GM21447 (cell line): ENCODE measurements around the gene DNAAF5.
"Not testable (repeated sequence)": the region's sequence is repeated elsewhere in the genome, so short reads cannot be mapped to it uniquely, and the experiment has no call there.

ENCODE experiments used
- ATAC-seq: cut with Tn5 transposase; IDR thresholded peaks from one replicate; pipeline ENCODE4 v1.9.1; 2021; ENCODE audit not compliant: unreplicated experiment

DNAAF5 gene

DNA sequence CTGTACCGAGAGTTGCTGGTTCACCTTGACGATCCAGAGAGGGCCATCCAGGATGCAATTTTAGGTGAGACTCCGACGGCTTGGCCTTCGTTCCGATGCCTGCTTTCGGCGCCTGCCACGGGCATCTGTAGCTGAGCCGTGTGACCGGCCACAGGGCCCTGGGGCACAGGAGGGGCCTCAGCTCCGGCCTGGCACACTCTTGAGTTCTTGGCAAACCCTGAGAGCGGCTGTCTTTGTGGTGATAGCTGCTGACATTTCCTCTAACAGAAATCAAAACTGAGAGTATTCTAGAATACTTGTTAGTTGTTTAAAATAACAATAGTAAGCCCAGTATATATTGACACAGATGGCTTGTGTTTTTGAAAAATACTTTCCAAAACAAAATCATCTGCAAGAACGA, 53.6 kb downstream of the DNAAF5 start:
- ATAC-seq, result no peak

GRCh38 chr7:780516-780915, 54.0 kb downstream of the DNAAF5 start:
- ATAC-seq, result no peak

- no peak for ATAC-seq
Observed at GRCh38 chr7:781186-781849, 54.8 kb downstream of the DNAAF5 start.

DNA sequence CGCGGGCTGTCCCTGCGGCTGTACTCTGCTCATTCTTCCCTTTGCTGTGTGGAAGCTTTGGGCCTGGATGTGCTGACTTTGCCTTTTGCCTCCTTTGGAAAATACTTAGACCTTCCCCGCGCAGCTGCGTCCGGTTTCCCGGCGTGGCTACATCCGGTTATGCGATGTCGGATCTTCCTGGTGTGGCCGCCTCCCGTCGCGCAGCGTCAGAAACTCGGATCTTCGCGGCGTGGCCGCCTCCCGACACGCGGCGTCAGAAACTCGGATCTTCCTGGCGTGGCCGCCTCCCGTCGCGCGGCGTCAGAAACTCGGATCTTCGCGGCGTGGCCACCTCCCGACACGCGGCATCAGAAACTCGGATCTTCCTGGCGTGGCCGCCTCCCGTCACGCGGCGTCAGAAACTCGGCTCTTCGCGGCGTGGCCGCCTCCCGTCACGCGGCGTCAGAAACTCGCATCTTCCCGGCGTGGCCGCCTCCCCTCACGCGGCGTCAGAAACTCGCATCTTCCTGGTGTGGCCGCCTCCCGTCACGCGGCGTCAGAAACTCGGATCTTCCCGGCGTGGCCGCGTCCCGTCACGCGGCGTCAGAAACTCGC, 55.5 kb downstream of the DNAAF5 start:
- no peak for ATAC-seq

DNA sequence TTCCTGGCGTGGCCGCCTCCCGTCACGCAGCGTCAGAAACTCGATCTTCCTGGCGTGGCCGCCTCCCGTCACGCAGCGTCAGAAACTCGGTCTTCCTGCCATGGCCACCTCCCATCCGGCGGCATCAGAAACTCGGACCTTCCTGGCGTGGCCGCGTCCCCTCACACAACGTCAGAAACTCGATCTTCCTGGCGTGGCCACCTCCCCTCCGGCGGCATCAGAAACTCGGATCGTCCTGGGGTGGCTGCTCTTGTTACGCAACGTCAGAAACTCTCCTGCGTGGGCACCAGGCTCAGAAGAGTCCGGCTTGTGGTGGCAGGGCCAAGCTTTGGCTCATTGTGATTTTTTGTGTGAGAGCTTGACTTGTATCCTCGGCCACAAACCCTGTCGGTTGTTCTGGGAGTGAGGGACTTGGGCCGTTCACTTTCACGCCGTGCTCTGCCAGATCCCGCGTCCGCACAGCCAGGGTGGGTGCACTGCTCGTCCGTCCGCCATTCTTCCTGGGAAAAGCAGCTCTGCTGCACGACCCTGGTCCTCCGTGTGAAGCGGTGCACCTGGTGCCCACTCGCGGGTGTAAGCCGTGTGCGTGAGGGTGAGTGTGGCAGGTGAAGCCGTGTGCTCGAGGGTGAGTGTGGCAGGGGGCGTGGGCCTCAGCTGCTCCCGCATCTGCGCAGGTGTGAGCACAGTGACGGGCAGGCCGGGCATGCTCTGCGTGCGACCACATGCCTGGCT, 56.4 kb downstream of the DNAAF5 start:
- ATAC-seq, result no peak

DNA sequence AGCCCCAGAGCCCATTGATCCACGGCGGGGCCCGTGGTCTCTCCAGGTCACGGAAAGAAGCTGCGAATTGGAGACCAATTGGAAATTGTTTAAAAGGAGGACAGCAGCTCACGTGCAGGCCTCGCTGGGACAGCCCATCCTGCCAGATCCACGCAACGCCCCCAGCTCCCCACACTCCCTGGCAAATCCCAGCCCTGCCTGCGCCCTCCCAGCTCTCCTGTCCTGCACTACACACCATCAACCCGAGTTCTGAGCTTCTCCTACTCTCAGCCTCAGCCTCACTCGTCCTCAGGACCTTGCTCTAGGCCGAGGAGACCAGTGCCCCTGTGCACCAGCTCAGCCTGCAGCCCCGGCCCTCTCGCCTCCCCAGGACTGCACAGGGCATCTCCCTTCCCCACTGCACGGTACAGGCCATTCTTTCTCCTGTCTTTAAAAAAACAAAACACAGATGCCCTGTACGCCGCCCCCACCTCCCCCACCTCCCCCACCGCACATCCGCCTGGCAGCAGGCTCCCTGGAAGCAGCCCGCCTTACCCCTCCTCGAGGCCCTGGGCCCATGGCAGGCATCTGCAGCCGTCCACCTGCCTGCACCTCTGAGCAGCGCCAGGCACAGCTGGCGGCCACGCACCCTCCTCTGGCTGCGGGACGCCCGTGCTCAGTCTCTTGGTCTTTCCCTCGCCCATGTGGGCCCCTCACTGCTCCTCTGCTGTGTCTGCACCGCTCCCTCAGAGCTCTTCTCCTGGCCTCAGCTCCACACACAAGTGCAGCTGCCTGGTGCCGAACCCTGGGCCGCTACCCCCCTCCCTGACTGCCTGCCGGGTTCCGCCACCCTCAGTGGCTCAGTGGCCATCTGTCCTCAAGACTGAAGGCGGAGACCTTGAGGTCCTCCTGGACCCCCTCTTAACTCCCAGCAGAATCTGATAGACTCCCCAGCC, 57.3 kb downstream of the DNAAF5 start:
- no peak for ATAC-seq

- no peak for ATAC-seq
Observed at GRCh38 chr7:784971-785370, 58.5 kb downstream of the DNAAF5 start.

- no peak for ATAC-seq
Observed at GRCh38 chr7:785416-785815, 58.9 kb downstream of the DNAAF5 start.

- no peak for ATAC-seq
Observed at GRCh38 chr7:786472-787255, 60.2 kb downstream of the DNAAF5 start.

DNA sequence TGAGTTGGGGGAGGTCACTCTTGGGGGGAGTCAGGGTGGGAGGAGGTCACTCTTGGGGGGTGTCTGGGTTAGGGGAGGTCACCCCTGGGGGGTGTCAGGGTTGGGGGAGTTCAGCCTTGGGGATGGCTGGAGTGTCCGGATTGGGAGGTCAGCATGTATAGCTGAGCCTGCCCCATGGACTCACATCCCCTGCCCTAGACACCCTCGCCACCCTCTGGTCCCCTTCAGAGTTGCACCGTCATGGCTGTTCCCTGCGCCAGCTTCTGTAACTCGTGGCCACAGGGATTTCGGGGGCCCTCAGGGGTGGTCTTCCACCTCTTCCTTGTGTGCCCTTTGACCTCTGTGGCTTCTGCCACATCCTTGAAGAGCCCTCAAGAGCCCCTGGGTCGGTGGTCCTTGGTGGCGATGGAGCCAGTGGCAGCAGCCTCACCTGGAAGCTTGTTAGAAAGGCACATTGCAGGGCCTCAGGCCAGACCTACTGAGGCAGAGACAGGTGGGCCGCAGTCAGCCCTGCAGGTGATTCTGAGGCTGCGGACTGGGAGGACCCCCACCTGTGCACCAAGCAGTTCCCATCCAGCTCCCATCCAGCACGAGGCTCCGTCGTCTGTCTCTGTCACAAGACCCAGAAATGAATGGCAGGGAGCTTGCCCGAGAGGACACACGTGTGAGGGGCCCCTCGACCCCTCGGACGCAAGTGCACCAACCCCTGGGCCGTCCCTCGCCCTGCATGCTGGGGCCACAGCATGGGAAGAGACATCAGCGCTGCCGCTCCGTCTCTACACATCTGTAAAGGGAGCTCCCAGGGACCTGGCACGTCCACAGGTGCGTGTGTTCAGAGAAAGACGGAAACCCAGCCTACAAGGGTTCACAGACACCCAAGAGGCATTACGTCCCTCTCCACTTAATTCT, 61.1 kb downstream of the DNAAF5 start:
- no peak for ATAC-seq

- ATAC-seq, result no peak
Observed at GRCh38 chr7:791519-791918, 65.0 kb downstream of the DNAAF5 start.

GRCh38 chr7:794207-794606, 67.7 kb downstream of the DNAAF5 start:
- no peak for ATAC-seq

- no peak for ATAC-seq
Observed at GRCh38 chr7:794671-795329, 68.3 kb downstream of the DNAAF5 start.

DNA sequence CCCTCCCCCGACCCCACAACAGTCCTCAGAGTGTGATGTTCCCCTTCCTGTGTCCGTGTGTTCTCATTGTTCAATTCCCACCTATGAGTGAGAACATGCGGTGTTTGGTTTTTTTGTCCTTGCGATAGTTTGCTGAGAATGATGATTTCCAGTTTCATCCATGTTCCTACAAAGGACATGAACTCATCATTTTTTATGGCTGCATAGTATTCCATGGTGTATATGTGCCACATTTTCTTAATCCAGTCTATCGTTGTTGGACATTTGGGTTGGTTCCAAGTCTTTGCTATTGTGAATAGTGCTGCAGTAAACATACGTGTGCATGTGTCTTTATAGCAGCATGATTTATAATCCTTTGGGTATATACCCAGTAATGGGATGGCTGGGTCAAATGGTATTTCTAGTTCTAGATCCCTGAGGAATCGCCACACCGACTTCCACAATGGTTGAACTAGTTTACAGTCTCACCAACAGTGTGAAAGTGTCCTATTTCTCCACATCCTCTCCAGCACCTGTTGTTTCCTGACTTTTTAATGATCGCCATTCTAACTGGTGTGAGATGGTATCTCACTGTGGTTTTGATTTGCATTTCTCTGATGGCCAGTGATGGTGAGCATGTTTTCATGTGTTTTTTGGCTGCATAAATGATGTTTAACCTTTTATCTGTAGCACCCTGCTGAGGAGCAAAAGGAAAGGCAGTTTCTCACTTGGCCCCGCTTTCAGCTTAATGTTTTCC, 70.1 kb downstream of the DNAAF5 start:
- not testable (repeated sequence) for ATAC-seq

GRCh38 chr7:798921-799470, 72.5 kb downstream of the DNAAF5 start:
- ATAC-seq, result no peak

GRCh38 chr7:800692-801091, 74.2 kb downstream of the DNAAF5 start:
- no peak for ATAC-seq

GRCh38 chr7:801351-801750, 74.9 kb downstream of the DNAAF5 start:
- ATAC-seq, result not testable (repeated sequence)

GRCh38 chr7:801940-802381, 75.5 kb downstream of the DNAAF5 start:
- no peak for ATAC-seq
